RWPE1 (cell line): ENCODE data around the gene MGAT5.

Experiments
- CTCF ChIA-PET: fragments of 350-600 bp; sonication (Branson Sonifier 250); formaldehyde crosslinking; extraction: SDS; loops from one replicate; lab custom pipeline; 2021; lab: Yijun Ruan, JAX
- POLR2A ChIA-PET: fragments of 400-600 bp; formaldehyde crosslinking; extraction: SDS; loops from one replicate; lab custom pipeline; 2020; ENCODE audit warnings: antibody characterized with exemption; ENCODE audit not compliant: low non-redundant PET; lab: Yijun Ruan, JAX
- DNase-seq: peaks from one replicate; pipeline ENCODE4 v3.0.0; 2012; ENCODE audit warnings: low spot score
- H3K27ac ChIP-seq: fragments of 450-650 bp; 2 replicates; pipeline ENCODE4 v1.5.1; 2017
- CTCF ChIP-seq: fragments of 450-650 bp; conservative IDR thresholded peaks from 2 replicates; pipeline ENCODE4 v1.5.1; 2017; ENCODE audit warnings: low read depth, mild to moderate bottlenecking

The MGAT5 gene

GRCh38 chr2:134420920-134421319 lies 167.0 kb downstream of the MGAT5 start:
- no peak for DNase-seq
- ChIA-PET CTCF (no interaction called here), POLR2A (interaction anchor here (0.6 kb wide), 1 partner anchor 89 kb away, joined by 3 read pairs; no protein-coding TSS in a partner anchor)
- TF ChIP-seq CTCF = no peak
- no peak overlapping the region for H3K27ac ChIP-seq

- ChIA-PET POLR2A (interaction anchor here (0.6 kb wide), 1 partner anchor 90 kb away, joined by 3 read pairs; no protein-coding TSS in a partner anchor), CTCF (no interaction called here)
- no peak for DNase-seq
These were observed 167.9 kb downstream of the MGAT5 start for GRCh38 chr2:134421556-134422328.

GRCh38 chr2:134425724-134426496 lies 172.0 kb downstream of the MGAT5 start:
- CTCF ChIA-PET = interaction anchor here (1.1 kb wide), 1 partner anchor 24 kb away, joined by 4 read pairs; no protein-coding TSS in a partner anchor
- POLR2A ChIA-PET = no interaction called here

More at GRCh38 chr2:134421556-134422328, 167.9 kb downstream of the MGAT5 start:
- TF ChIP-seq CTCF = no peak
- H3K27ac ChIP-seq = no peak overlapping the region

GRCh38 chr2:134426721-134427120 lies 172.8 kb downstream of the MGAT5 start:
- H3K27ac ChIP-seq = no peak overlapping the region
- no peak for TF ChIP-seq CTCF
- POLR2A ChIA-PET = no interaction called here
- CTCF ChIA-PET = interaction anchor here (1.1 kb wide), 1 partner anchor 24 kb away, joined by 4 read pairs; no protein-coding TSS in a partner anchor
- no peak for DNase-seq

More at GRCh38 chr2:134425724-134426496, 172.0 kb downstream of the MGAT5 start:
- no peak overlapping the region for H3K27ac ChIP-seq
- TF ChIP-seq CTCF = no peak
- DNase-seq = no peak

GRCh38 chr2:134429886-134430285 lies 176.0 kb downstream of the MGAT5 start:
- CTCF ChIA-PET = no interaction called here
- TF ChIP-seq CTCF = no peak
- no peak overlapping the region for H3K27ac ChIP-seq
- POLR2A ChIA-PET = no interaction called here
- no peak for DNase-seq

- ChIA-PET POLR2A (no interaction called here), CTCF (interaction anchor here (0.8 to 1.6 kb wide), 2 partner anchors 18 to 313 kb away, joined by 3 to 9 read pairs; no protein-coding TSS in a partner anchor)
- H3K27ac ChIP-seq = no peak overlapping the region
- peak; percentile 56 for DNase-seq
- no peak for TF ChIP-seq CTCF
These were observed 178.1 kb downstream of the MGAT5 start for GRCh38 chr2:134431838-134432434.
